ENCODE results near the gene LENG1.

DNA sequence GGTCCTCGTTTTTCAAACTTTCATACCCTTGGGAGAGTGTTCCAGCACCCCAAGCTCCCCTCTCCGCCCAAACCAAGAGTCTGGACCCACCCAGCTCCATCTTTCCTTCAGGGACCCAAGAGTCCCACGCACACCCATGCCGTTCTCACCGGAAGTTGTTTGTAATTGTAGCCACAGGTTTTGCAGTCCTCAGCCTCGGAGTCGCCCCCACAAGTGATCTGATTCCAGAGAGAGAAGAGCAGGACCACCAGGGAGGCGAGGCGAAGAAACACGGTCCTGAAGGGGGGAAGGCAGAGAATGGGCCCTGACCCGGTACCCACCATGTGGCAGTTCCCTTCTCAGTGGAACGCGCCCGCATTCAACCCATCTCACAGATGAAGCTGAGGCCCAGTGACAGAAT is 3.4 kb upstream of the LENG1 start:
- TF ChIP-seq, protein P1, sequence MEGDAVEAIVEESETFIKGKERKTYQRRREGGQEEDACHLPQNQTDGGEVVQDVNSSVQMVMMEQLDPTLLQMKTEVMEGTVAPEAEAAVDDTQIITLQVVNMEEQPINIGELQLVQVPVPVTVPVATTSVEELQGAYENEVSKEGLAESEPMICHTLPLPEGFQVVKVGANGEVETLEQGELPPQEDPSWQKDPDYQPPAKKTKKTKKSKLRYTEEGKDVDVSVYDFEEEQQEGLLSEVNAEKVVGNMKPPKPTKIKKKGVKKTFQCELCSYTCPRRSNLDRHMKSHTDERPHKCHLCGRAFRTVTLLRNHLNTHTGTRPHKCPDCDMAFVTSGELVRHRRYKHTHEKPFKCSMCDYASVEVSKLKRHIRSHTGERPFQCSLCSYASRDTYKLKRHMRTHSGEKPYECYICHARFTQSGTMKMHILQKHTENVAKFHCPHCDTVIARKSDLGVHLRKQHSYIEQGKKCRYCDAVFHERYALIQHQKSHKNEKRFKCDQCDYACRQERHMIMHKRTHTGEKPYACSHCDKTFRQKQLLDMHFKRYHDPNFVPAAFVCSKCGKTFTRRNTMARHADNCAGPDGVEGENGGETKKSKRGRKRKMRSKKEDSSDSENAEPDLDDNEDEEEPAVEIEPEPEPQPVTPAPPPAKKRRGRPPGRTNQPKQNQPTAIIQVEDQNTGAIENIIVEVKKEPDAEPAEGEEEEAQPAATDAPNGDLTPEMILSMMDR (IDR thresholded peaks at IDR 0.05), result no peak
- TF ChIP-seq POLR2A (IDR thresholded peaks at IDR 0.05), result no peak

Data from uterus (tissue), 2 donors.